Measurements from ENCODE around the gene NHLRC4.
"Not testable (repeated sequence)": the region's sequence is repeated elsewhere in the genome, so short reads cannot be mapped to it uniquely, and the experiment has no call there.

DNA sequence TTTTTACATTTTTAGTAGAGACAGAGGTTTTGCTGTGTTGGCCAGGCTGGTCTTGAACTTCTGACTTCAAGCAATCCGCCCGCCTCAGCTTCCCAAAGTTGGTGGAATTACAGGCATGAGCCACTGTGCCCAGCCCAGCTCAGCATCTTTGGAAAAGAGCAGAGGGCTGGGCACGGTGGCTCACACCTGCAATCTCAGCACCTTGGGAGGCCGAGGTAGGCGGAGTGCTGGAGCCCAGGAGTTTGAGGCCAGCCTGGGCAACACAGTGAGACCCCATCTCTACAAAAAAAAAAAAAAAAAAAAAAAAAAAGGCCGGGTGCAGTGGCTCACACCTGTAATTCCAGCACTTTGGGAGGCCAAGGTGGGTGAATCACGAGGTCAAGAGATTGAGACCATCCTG is 30.9 kb downstream of the NHLRC4 start:
- not testable (repeated sequence) for TF ChIP-seq POLR2A (IDR thresholded peaks at IDR 0.05)
- TF ChIP-seq, protein P1, sequence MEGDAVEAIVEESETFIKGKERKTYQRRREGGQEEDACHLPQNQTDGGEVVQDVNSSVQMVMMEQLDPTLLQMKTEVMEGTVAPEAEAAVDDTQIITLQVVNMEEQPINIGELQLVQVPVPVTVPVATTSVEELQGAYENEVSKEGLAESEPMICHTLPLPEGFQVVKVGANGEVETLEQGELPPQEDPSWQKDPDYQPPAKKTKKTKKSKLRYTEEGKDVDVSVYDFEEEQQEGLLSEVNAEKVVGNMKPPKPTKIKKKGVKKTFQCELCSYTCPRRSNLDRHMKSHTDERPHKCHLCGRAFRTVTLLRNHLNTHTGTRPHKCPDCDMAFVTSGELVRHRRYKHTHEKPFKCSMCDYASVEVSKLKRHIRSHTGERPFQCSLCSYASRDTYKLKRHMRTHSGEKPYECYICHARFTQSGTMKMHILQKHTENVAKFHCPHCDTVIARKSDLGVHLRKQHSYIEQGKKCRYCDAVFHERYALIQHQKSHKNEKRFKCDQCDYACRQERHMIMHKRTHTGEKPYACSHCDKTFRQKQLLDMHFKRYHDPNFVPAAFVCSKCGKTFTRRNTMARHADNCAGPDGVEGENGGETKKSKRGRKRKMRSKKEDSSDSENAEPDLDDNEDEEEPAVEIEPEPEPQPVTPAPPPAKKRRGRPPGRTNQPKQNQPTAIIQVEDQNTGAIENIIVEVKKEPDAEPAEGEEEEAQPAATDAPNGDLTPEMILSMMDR (IDR thresholded peaks at IDR 0.05): not testable (repeated sequence)

All from stomach (tissue), 4 donors.